Caco-2 (cell line): Measurements from ENCODE around the gene SUSD1. TPM values are rescaled to one million over a fixed set of nuclear protein-coding genes. Genes with fewer than 3 reads are reported as not detected.

Experiments used
- BruUV-seq: library from RNA; stranded (reverse); fragments of 400-500 nt; replicated peaks from 2 replicates; lab custom pipeline; 2021; lab: Mats Ljungman, UMichigan
- CTCF ChIA-PET: fragments of 300-600 bp; sonication (Branson Sonifier 250); formaldehyde crosslinking; loops from one replicate; lab custom pipeline; 2022; ENCODE audit warnings: antibody characterized with exemption; lab: Charles Lee
- POLR2A ChIA-PET: fragments of 300-600 bp; sonication (Branson Sonifier 250); formaldehyde crosslinking; loops from one replicate; lab custom pipeline; 2022; ENCODE audit warnings: antibody characterized with exemption; lab: Charles Lee
- DNase-seq, 2 experiments: peaks; one replicate each; pipeline versions ENCODE4 v3.0.0 to v3.0.0-alpha.2; 2020 to 2022
- H3K27me3 ChIP-seq: replicated peaks from 2 replicates; pipeline ENCODE4 v1.6.0; 2011; ENCODE audit warnings: low read length; ENCODE audit not compliant: control insufficient read depth, insufficient read depth
- H3K36me3 ChIP-seq: 2 replicates; pipeline ENCODE4 v1.5.1; 2011; ENCODE audit warnings: low read length; ENCODE audit not compliant: control insufficient read depth, insufficient read depth
- H3K4me1 ChIP-seq: fragments of 250-450 bp; sonication (Bioruptor Pico); 2 replicates; pipeline ENCODE4 v1.5.1; 2020; ENCODE audit warnings: mild to moderate bottlenecking
- H3K4me3 ChIP-seq: 2 replicates; pipeline ENCODE4 v1.5.1; 2011; ENCODE audit warnings: low read depth, mild to moderate bottlenecking, control low read depth, low read length
- H3K9me3 ChIP-seq: fragments of 250-450 bp; sonication (Bioruptor Pico); 2 replicates; pipeline ENCODE4 v1.5.1; 2020; ENCODE audit warnings: mild to moderate bottlenecking, moderate library complexity
- H3K27ac Mint-ChIP-seq: one replicate; pipeline ENCODE4 v1.8.0; 2022; ENCODE audit warnings: mixed read lengths; ENCODE audit not compliant: unreplicated experiment
- H3K27me3 Mint-ChIP-seq: one replicate; pipeline ENCODE4 v1.8.0; 2022; ENCODE audit warnings: mixed read lengths; ENCODE audit not compliant: insufficient read depth, unreplicated experiment
- H3K36me3 Mint-ChIP-seq: one replicate; pipeline ENCODE4 v1.8.0; 2022; ENCODE audit warnings: mild to moderate bottlenecking, mixed read lengths; ENCODE audit not compliant: insufficient read depth, unreplicated experiment
- H3K4me1 Mint-ChIP-seq: one replicate; pipeline ENCODE4 v1.8.0; 2022; ENCODE audit warnings: low read depth, mixed read lengths; ENCODE audit not compliant: unreplicated experiment
- H3K4me3 Mint-ChIP-seq: one replicate; pipeline ENCODE4 v1.8.0; 2022; ENCODE audit warnings: mild to moderate bottlenecking, moderate library complexity, mixed read lengths; ENCODE audit not compliant: unreplicated experiment
- H3K9me3 Mint-ChIP-seq: one replicate; pipeline ENCODE4 v1.8.0; 2022; ENCODE audit warnings: mixed read lengths; ENCODE audit not compliant: unreplicated experiment
- CTCF ChIP-seq, 2 experiments: fragments of 200-600 bp in 1 of 2; IDR thresholded peaks; 1 replicate in 1 of 2; 2 replicates in 1 of 2; pipeline versions ENCODE4 v1.5.1 to v1.8.0; 2011 to 2022; ENCODE audit warnings: antibody characterized with exemption in 1 of 2, control low read depth in 1 of 2, inconsistent platforms in 1 of 2, low read depth in 1 of 2, low read length in 1 of 2, mild to moderate bottlenecking in 1 of 2, moderate library complexity in 1 of 2; ENCODE audit not compliant: insufficient read depth in 1 of 2, severe bottlenecking in 1 of 2, unreplicated experiment in 1 of 2
- intact Hi-C: fragments of 100-400 bp; cut with micrococcal nuclease; formaldehyde crosslinking; loops from one replicate; pipeline ENCODE4 v1.10.0; 2022; ENCODE audit not compliant: unreplicated experiment
- total RNA-seq: library from RNA; stranded (reverse); gene quantifications from 2 replicates; pipeline ENCODE4 v1.2.3, GENCODE V29; 2022

Gene SUSD1
- total RNA-seq, 1 experiment from 2014 or later, result 53.4 TPM

DNA sequence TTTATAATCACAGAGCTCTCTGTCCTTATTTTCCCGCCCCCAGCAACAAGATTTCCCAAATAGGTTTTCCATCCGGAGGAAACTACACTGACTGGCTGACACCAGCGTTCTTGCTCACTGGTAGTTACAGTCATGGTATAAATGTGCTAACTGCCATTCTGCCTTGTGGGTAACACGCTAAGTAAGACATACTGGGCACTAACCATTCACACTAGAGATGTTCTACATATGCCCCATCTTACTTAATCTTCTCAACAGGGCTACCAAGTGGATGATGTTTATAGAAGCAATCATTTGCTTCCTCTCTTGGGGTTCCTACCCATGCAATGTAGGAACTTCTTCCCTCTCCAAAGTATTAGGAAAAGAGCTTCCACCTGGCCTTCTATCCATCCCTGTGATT is 111.5 kb downstream of the SUSD1 start:
- ChIA-PET CTCF (no interaction called here), POLR2A (no interaction called here)
- Histone ChIP-seq H3K9me3 (peaks cover 6% of the 10 kb centered on the region), H3K36me3 (peaks cover 5% of the 10 kb centered on the region), H3K4me1 (peaks cover 44% of the 10 kb centered on the region), H3K4me3 (no peak overlapping the region), H3K27me3 (no peaks in the 10 kb centered on the region)
- DNase-seq, result no peak
- intact Hi-C loops, result no loop called here
- no TSS peak for BruUV-seq
- H3K36me3 Mint-ChIP-seq, result peaks cover 58% of the 10 kb centered on the region
- TF ChIP-seq CTCF (IDR thresholded peaks at IDR 0.05; ENCODE audit: insufficient read depth in 1 of 2, low read depth in 1 of 2, low read length in 1 of 2, severe bottlenecking in 1 of 2, unreplicated experiment in 1 of 2), result no peak
- peaks cover 25% of the 10 kb centered on the region for H3K4me1 Mint-ChIP-seq
- no peak overlapping the region for H3K4me3 Mint-ChIP-seq
- no peaks in the 10 kb centered on the region for H3K27me3 Mint-ChIP-seq
- H3K9me3 Mint-ChIP-seq, result no peaks in the 10 kb centered on the region
- H3K27ac Mint-ChIP-seq, result no peak overlapping the region

GRCh38 chr9:112063151-112063550 is 111.9 kb downstream of the SUSD1 start:
- intact Hi-C loops, result no loop called here
- no peaks in the 10 kb centered on the region for H3K27me3 Mint-ChIP-seq

DNA sequence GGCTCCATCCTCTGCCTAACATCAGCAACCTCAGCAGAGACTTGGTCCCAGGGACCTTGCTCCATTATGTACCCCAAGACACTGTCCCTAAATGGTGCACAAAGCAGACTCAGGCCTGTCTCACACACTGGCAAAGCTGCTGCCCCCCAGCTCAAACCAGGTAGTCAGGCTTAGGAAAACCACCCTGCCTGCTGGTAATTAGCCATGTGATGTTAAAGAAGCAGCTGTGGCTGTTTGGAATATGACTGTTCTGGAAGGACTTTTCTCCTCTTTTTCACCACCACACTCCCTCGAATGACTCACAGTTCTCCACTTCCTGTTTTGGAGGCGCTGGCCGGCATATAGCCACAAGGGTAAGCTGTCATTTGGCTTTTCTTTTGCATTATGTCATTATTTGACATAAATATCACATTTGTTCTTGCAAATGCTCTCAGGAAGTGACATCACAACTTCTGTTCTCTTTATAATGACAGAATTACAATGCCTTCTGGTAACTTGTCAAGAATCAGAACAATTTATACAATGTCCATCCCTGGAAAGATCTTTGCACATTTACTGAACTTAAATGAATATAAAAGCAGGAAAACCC is 113.9 kb downstream of the SUSD1 start:
- no peak overlapping the region for H3K4me3 Mint-ChIP-seq
- no peak overlapping the region for H3K27ac Mint-ChIP-seq
- H3K4me1 ChIP-seq, result peaks cover 20% of the 10 kb centered on the region
- POLR2A ChIA-PET, result interaction anchor here (0.7 kb wide), 1 partner anchor 1088 kb away, joined by 3 read pairs; no protein-coding TSS in a partner anchor
- BruUV-seq, result no TSS peak
- peaks cover 67% of the 10 kb centered on the region for H3K36me3 Mint-ChIP-seq
- intact Hi-C loops, result no loop called here
- H3K27me3 ChIP-seq, result no peaks in the 10 kb centered on the region
- H3K9me3 ChIP-seq, result peaks cover 6% of the 10 kb centered on the region
- peaks cover 3% of the 10 kb centered on the region for H3K36me3 ChIP-seq
- H3K4me3 ChIP-seq, result no peak overlapping the region
- TF ChIP-seq CTCF (IDR thresholded peaks at IDR 0.05; ENCODE audit: insufficient read depth in 1 of 2, low read depth in 1 of 2, low read length in 1 of 2, severe bottlenecking in 1 of 2, unreplicated experiment in 1 of 2), result no peak
- H3K9me3 Mint-ChIP-seq, result no peaks in the 10 kb centered on the region
- H3K27me3 Mint-ChIP-seq, result no peaks in the 10 kb centered on the region
- CTCF ChIA-PET, result no interaction called here
- H3K4me1 Mint-ChIP-seq, result peaks cover 11% of the 10 kb centered on the region
- no peak for DNase-seq

More at GRCh38 chr9:112063151-112063550, 111.9 kb downstream of the SUSD1 start:
- no peak for DNase-seq
- H3K27ac Mint-ChIP-seq, result no peak overlapping the region
- Histone ChIP-seq H3K9me3 (peaks cover 6% of the 10 kb centered on the region), H3K4me1 (peaks cover 40% of the 10 kb centered on the region), H3K36me3 (peaks cover 5% of the 10 kb centered on the region), H3K27me3 (no peaks in the 10 kb centered on the region), H3K4me3 (no peak overlapping the region)
- ChIA-PET CTCF (no interaction called here), POLR2A (no interaction called here)
- peaks cover 58% of the 10 kb centered on the region for H3K36me3 Mint-ChIP-seq
- TF ChIP-seq CTCF (IDR thresholded peaks at IDR 0.05; ENCODE audit: insufficient read depth in 1 of 2, low read depth in 1 of 2, low read length in 1 of 2, severe bottlenecking in 1 of 2, unreplicated experiment in 1 of 2), result no peak
- H3K9me3 Mint-ChIP-seq, result no peaks in the 10 kb centered on the region
- no TSS peak for BruUV-seq
- H3K4me3 Mint-ChIP-seq, result no peak overlapping the region
- peaks cover 25% of the 10 kb centered on the region for H3K4me1 Mint-ChIP-seq
